Mammary epithelial cell (primary cell): Measurements from ENCODE around the gene HYAL3.

Experiments
- CTCF ChIP-seq, 2 donors: IDR thresholded peaks in 1 of 2; conservative IDR thresholded peaks in 1 of 2; 2 replicates each; pipeline ENCODE4 v1.5.1; 2011 to 2012; ENCODE audit warnings: inconsistent platforms in 2 of 2, low read length in 2 of 2, mild to moderate bottlenecking in 2 of 2, control low read depth in 1 of 2, low read depth in 1 of 2; ENCODE audit not compliant: insufficient read depth in 1 of 2; ENCODE audit errors: extremely low read depth in 1 of 2
- EZH2 ChIP-seq: IDR thresholded peaks from 2 replicates; pipeline ENCODE4 v1.6.1; 2012; ENCODE audit warnings: low read length, inconsistent platforms, borderline replicate concordance

- TF ChIP-seq CTCF (conservative IDR thresholded peaks at IDR 0.05 in 1 of 2, IDR thresholded peaks at IDR 0.05 in 1 of 2; ENCODE audit: extremely low read depth in 1 of 2, insufficient read depth in 1 of 2, low read depth in 1 of 2, low read length in 2 of 2) = no peak
- TF ChIP-seq EZH2 = no peak
Measured at GRCh38 chr3:50296721-50297383, 2.4 kb downstream of the HYAL3 start.
